Measurements from ENCODE around the gene SF3B2. TPM values are rescaled to one million over a fixed set of nuclear protein-coding genes. Genes with fewer than 3 reads are reported as not detected.

SF3B2 gene
- total RNA-seq, result 175 and 176 TPM in 2 replicates

GRCh38 chr11:66051766-66052663 lies at the start of gene SF3B2:
TSS of gene SF3B2 (plus strand) at chr11:66052364. CDS start at chr11:66052385, 21 bp downstream.

GRCh38 chr11:66011785-66012303 lies 40.3 kb upstream of the SF3B2 start, which contains the start of gene CST6:
TSS of gene CST6 (plus strand) at chr11:66012008. CDS start at chr11:66012045, 37 bp downstream.

GRCh38 chr11:66026017-66026529 lies 26.1 kb upstream of the SF3B2 start, which contains the start of gene CATSPER1:
TSS of gene CATSPER1 (minus strand) at chr11:66026479. CDS start at chr11:66026379, 100 bp downstream.

GRCh38 chr11:66048547-66049323 lies 3.4 kb upstream of the SF3B2 start, which contains the start of gene GAL3ST3:
TSS of gene GAL3ST3 (minus strand) at chr11:66049161. CDS start at chr11:66045415, 3,746 bp downstream.

GRCh38 chr11:66069715-66070603 lies 17.8 kb downstream of the SF3B2 start, which contains the start of gene PACS1:
TSS of gene PACS1 (plus strand) at chr11:66070272. CDS start at chr11:66070487, 215 bp downstream.

Other genes starting within 250 kb of the SF3B2 start
- gene SNX32, start 218.4 kb upstream of the SF3B2 start, total RNA-seq, result 0.13 and 0.86 TPM in 2 replicates
- gene CFL1, start 194.2 kb upstream of the SF3B2 start, total RNA-seq, result 1,176 and 1,575 TPM in 2 replicates
- gene MUS81, start 191.9 kb upstream of the SF3B2 start, total RNA-seq, result 46.9 and 49.3 TPM in 2 replicates
- 18.9 and 22.0 TPM in 2 replicates for gene EFEMP2, start 179.6 kb upstream of the SF3B2 start, total RNA-seq
- not detected in 2 replicates for gene CTSW, start 172.5 kb upstream of the SF3B2 start, total RNA-seq
- 94.0 and 128 TPM in 2 replicates for gene FIBP, start 163.9 kb upstream of the SF3B2 start, total RNA-seq
- gene CCDC85B, start 161.7 kb upstream of the SF3B2 start, total RNA-seq, result 78.2 and 108 TPM in 2 replicates
- gene FOSL1, start 152.0 kb upstream of the SF3B2 start, total RNA-seq, result 41.6 and 48.9 TPM in 2 replicates
- gene C11orf68, start 133.3 kb upstream of the SF3B2 start, total RNA-seq, result 14.4 and 17.0 TPM in 2 replicates
- 74.0 and 108 TPM in 2 replicates for gene DRAP1, start 132.9 kb upstream of the SF3B2 start, total RNA-seq
- not detected in 2 replicates for gene TSGA10IP, start 106.9 kb upstream of the SF3B2 start, total RNA-seq
- 30.9 and 35.9 TPM in 2 replicates for gene SART1, start 90.6 kb upstream of the SF3B2 start, total RNA-seq
- 32.0 and 33.5 TPM in 2 replicates for gene EIF1AD, start 50.2 kb upstream of the SF3B2 start, total RNA-seq
- 51.8 and 60.2 TPM in 2 replicates for gene BANF1, start 49.9 kb upstream of the SF3B2 start, total RNA-seq
- gene CST6, start 40.4 kb upstream of the SF3B2 start, total RNA-seq, result 0.22 and 0.53 TPM in 2 replicates
- not detected in 2 replicates for gene CATSPER1, start 25.9 kb upstream of the SF3B2 start, total RNA-seq
- 0.36 TPM in 1 of 2 replicates, not detected in the other for gene GAL3ST3, start 3.2 kb upstream of the SF3B2 start, total RNA-seq
- gene PACS1, start 17.9 kb downstream of the SF3B2 start, total RNA-seq, result 28.9 and 35.1 TPM in 2 replicates
- gene KLC2, start 205.3 kb downstream of the SF3B2 start, total RNA-seq, result 15.8 and 19.2 TPM in 2 replicates
- gene RAB1B, start 216.3 kb downstream of the SF3B2 start, total RNA-seq, result 107 and 128 TPM in 2 replicates
- 0.13 and 0.14 TPM in 2 replicates for gene CNIH2, start 225.8 kb downstream of the SF3B2 start, total RNA-seq
- 70.6 and 85.0 TPM in 2 replicates for gene YIF1A, start 236.8 kb downstream of the SF3B2 start, total RNA-seq
- under 0.01 TPM in 1 of 2 replicates, not detected in the other for gene TMEM151A, start 239.5 kb downstream of the SF3B2 start, total RNA-seq

All from thoracic aorta endothelial cell (primary cell).